ENCODE results near the gene CNOT4.

- no peak for TF ChIP-seq CTCF (IDR thresholded peaks at IDR 0.05)
- no peak for TF ChIP-seq POLR2A (IDR thresholded peaks at IDR 0.05)
Observed at GRCh38 chr7:135406918-135407317, 103.0 kb downstream of the CNOT4 start.

Data from breast epithelium (tissue), 3 donors.